Activated CD8-positive, alpha-beta memory T cell treated with anti-CD3 and anti-CD28 coated beads for 36 hours (primary cell): Measurements from ENCODE around the gene MAP3K21. TPM values are rescaled to one million over a fixed set of nuclear protein-coding genes. Genes with fewer than 3 reads are reported as not detected.

ENCODE experiments used
- CTCF ChIA-PET: fragments of 350-600 bp; sonication (Branson Sonifier 250); formaldehyde crosslinking; loops from one replicate; lab custom pipeline; 2021; ENCODE audit warnings: antibody characterized with exemption; lab: Charles Lee
- POLR2A ChIA-PET: fragments of 350-600 bp; sonication (Branson Sonifier 250); formaldehyde crosslinking; loops from one replicate; lab custom pipeline; 2021; ENCODE audit warnings: antibody characterized with exemption; lab: Charles Lee
- total RNA-seq, 2 experiments: library from RNA; stranded (reverse); gene quantifications; one replicate each; pipeline ENCODE4 v1.2.3, GENCODE V29; 2021

Gene MAP3K21
- total RNA-seq, 2 experiments from 2014 or later: 5.0 TPM

GRCh38 chr1:233406994-233407631 is 79.6 kb downstream of the MAP3K21 start:
- CTCF ChIA-PET: no interaction called here
- POLR2A ChIA-PET: no interaction called here

- CTCF ChIA-PET: no interaction called here
- POLR2A ChIA-PET: no interaction called here
Measured at GRCh38 chr1:233409540-233409939, 82.0 kb downstream of the MAP3K21 start.

GRCh38 chr1:233410906-233411305 is 83.4 kb downstream of the MAP3K21 start:
- ChIA-PET POLR2A (no interaction called here), CTCF (no interaction called here)

- POLR2A ChIA-PET: no interaction called here
- CTCF ChIA-PET: no interaction called here
Measured at GRCh38 chr1:233412812-233413211, 85.3 kb downstream of the MAP3K21 start.

- POLR2A ChIA-PET: no interaction called here
- CTCF ChIA-PET: no interaction called here
Measured at GRCh38 chr1:233421293-233421692, 93.8 kb downstream of the MAP3K21 start.

GRCh38 chr1:233424779-233425178 is 97.3 kb downstream of the MAP3K21 start:
- CTCF ChIA-PET: no interaction called here

GRCh38 chr1:233427907-233428306 is 100.4 kb downstream of the MAP3K21 start:
- ChIA-PET CTCF (no interaction called here), POLR2A (no interaction called here)

More at GRCh38 chr1:233424779-233425178, 97.3 kb downstream of the MAP3K21 start:
- POLR2A ChIA-PET: no interaction called here

GRCh38 chr1:233431753-233432403 is 104.4 kb downstream of the MAP3K21 start:
- POLR2A ChIA-PET: no interaction called here
- CTCF ChIA-PET: no interaction called here

GRCh38 chr1:233432916-233433315 is 105.4 kb downstream of the MAP3K21 start:
- ChIA-PET CTCF (no interaction called here), POLR2A (no interaction called here)

- ChIA-PET POLR2A (no interaction called here), CTCF (no interaction called here)
Measured at GRCh38 chr1:233433436-233434210, 106.1 kb downstream of the MAP3K21 start.

Other genes starting within 250 kb of the MAP3K21 start
- 10 to 100 TPM; 18.7 to 20.2 TPM for gene PCNX2, start 32.0 kb upstream of the MAP3K21 start, total RNA-seq